Caco-2 (cell line): ENCODE data around the gene LYVE1. TPM values are rescaled to one million over a fixed set of nuclear protein-coding genes. Genes with fewer than 3 reads are reported as not detected.

Experiments used
- BruUV-seq: library from RNA; stranded (reverse); fragments of 400-500 nt; replicated peaks from 2 replicates; lab custom pipeline; 2021; lab: Mats Ljungman, UMichigan
- CTCF ChIA-PET: fragments of 300-600 bp; sonication (Branson Sonifier 250); formaldehyde crosslinking; loops from one replicate; lab custom pipeline; 2022; ENCODE audit warnings: antibody characterized with exemption; lab: Charles Lee
- POLR2A ChIA-PET: fragments of 300-600 bp; sonication (Branson Sonifier 250); formaldehyde crosslinking; loops from one replicate; lab custom pipeline; 2022; ENCODE audit warnings: antibody characterized with exemption; lab: Charles Lee
- DNase-seq, 2 experiments: peaks; one replicate each; pipeline versions ENCODE4 v3.0.0 to v3.0.0-alpha.2; 2020 to 2022
- H3K27me3 ChIP-seq: replicated peaks from 2 replicates; pipeline ENCODE4 v1.6.0; 2011; ENCODE audit warnings: low read length; ENCODE audit not compliant: control insufficient read depth, insufficient read depth
- H3K36me3 ChIP-seq: 2 replicates; pipeline ENCODE4 v1.5.1; 2011; ENCODE audit warnings: low read length; ENCODE audit not compliant: control insufficient read depth, insufficient read depth
- H3K4me1 ChIP-seq: fragments of 250-450 bp; sonication (Bioruptor Pico); 2 replicates; pipeline ENCODE4 v1.5.1; 2020; ENCODE audit warnings: mild to moderate bottlenecking
- H3K4me3 ChIP-seq: 2 replicates; pipeline ENCODE4 v1.5.1; 2011; ENCODE audit warnings: low read depth, mild to moderate bottlenecking, control low read depth, low read length
- H3K9me3 ChIP-seq: fragments of 250-450 bp; sonication (Bioruptor Pico); 2 replicates; pipeline ENCODE4 v1.5.1; 2020; ENCODE audit warnings: mild to moderate bottlenecking, moderate library complexity
- H3K27ac Mint-ChIP-seq: one replicate; pipeline ENCODE4 v1.8.0; 2022; ENCODE audit warnings: mixed read lengths; ENCODE audit not compliant: unreplicated experiment
- H3K27me3 Mint-ChIP-seq: one replicate; pipeline ENCODE4 v1.8.0; 2022; ENCODE audit warnings: mixed read lengths; ENCODE audit not compliant: insufficient read depth, unreplicated experiment
- H3K36me3 Mint-ChIP-seq: one replicate; pipeline ENCODE4 v1.8.0; 2022; ENCODE audit warnings: mild to moderate bottlenecking, mixed read lengths; ENCODE audit not compliant: insufficient read depth, unreplicated experiment
- H3K4me1 Mint-ChIP-seq: one replicate; pipeline ENCODE4 v1.8.0; 2022; ENCODE audit warnings: low read depth, mixed read lengths; ENCODE audit not compliant: unreplicated experiment
- H3K4me3 Mint-ChIP-seq: one replicate; pipeline ENCODE4 v1.8.0; 2022; ENCODE audit warnings: mild to moderate bottlenecking, moderate library complexity, mixed read lengths; ENCODE audit not compliant: unreplicated experiment
- H3K9me3 Mint-ChIP-seq: one replicate; pipeline ENCODE4 v1.8.0; 2022; ENCODE audit warnings: mixed read lengths; ENCODE audit not compliant: unreplicated experiment
- intact Hi-C: fragments of 100-400 bp; cut with micrococcal nuclease; formaldehyde crosslinking; loops from one replicate; pipeline ENCODE4 v1.10.0; 2022; ENCODE audit not compliant: unreplicated experiment
- total RNA-seq: library from RNA; stranded (reverse); gene quantifications from 2 replicates; pipeline ENCODE4 v1.2.3, GENCODE V29; 2022
- TF ChIP-seq, protein P1 (sequence below), 2 experiments: fragments of 200-600 bp in 1 of 2; IDR thresholded peaks; 1 replicate in 1 of 2; 2 replicates in 1 of 2; pipeline versions ENCODE4 v1.5.1 to v1.8.0; 2011 to 2022; ENCODE audit warnings: antibody characterized with exemption in 1 of 2, control low read depth in 1 of 2, inconsistent platforms in 1 of 2, low read depth in 1 of 2, low read length in 1 of 2, mild to moderate bottlenecking in 1 of 2, moderate library complexity in 1 of 2; ENCODE audit not compliant: insufficient read depth in 1 of 2, severe bottlenecking in 1 of 2, unreplicated experiment in 1 of 2

The LYVE1 gene
- total RNA-seq, 1 experiment from 2014 or later, result not detected

DNA sequence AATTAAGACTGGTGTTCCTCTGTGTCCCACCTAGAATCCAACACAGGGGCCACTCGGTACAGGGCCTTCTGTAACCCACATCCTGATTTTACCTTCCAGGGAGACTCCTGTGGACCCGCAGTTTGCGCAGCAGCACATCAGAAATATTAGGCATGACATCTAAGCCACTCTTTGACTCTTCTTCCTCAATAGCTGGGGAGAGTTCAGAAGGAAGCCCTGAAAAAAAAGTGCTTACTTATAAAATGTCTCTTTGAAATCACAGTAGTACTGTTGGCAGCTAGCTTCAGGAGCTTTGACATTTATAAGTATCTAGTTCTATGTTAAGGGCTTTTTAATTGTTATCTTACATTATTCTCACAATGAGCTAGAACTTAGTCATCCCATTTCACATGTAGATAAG, 41.2 kb upstream of the LYVE1 start:
- Mint-ChIP-seq H3K4me3 (no peak overlapping the region), H3K4me1 (no peaks in the 10 kb centered on the region), H3K9me3 (peaks cover 10% of the 10 kb centered on the region), H3K36me3 (no peaks in the 10 kb centered on the region), H3K27ac (no peak overlapping the region), H3K27me3 (peaks cover 7% of the 10 kb centered on the region)
- TF ChIP-seq, protein P1, sequence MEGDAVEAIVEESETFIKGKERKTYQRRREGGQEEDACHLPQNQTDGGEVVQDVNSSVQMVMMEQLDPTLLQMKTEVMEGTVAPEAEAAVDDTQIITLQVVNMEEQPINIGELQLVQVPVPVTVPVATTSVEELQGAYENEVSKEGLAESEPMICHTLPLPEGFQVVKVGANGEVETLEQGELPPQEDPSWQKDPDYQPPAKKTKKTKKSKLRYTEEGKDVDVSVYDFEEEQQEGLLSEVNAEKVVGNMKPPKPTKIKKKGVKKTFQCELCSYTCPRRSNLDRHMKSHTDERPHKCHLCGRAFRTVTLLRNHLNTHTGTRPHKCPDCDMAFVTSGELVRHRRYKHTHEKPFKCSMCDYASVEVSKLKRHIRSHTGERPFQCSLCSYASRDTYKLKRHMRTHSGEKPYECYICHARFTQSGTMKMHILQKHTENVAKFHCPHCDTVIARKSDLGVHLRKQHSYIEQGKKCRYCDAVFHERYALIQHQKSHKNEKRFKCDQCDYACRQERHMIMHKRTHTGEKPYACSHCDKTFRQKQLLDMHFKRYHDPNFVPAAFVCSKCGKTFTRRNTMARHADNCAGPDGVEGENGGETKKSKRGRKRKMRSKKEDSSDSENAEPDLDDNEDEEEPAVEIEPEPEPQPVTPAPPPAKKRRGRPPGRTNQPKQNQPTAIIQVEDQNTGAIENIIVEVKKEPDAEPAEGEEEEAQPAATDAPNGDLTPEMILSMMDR (IDR thresholded peaks at IDR 0.05; ENCODE audit: insufficient read depth in 1 of 2, low read depth in 1 of 2, low read length in 1 of 2, severe bottlenecking in 1 of 2, unreplicated experiment in 1 of 2), result no peak
- H3K9me3 ChIP-seq, result no peaks in the 10 kb centered on the region; the same call in 1 of the 2 replicates
- H3K4me1 ChIP-seq, result no peaks in the 10 kb centered on the region
- H3K4me3 ChIP-seq, result no peak overlapping the region
- CTCF ChIA-PET, result no interaction called here
- DNase-seq, result no peak
- POLR2A ChIA-PET, result no interaction called here
- no TSS peak for BruUV-seq
- intact Hi-C loops, result no loop called here
- H3K27me3 ChIP-seq, result no peaks in the 10 kb centered on the region
- H3K36me3 ChIP-seq, result no peaks in the 10 kb centered on the region

DNA sequence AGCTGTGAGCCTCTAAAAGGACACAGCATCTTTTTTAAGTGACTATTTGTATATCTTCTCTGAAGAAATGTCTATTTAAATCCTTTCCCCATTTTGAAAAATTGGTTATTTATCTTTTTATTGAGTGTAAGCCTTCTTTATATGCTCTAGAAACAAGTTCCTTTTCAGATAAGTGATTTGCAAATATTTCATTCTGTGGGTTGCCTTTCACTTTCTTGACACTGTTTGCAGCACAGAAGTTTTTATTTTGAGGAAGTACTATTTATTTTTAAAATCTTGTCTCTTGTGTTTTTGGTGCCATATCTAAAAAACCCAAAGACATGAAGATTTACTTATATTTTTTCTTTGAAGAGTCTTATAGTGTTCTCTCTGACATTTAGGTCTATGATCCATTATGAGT, 40.1 kb upstream of the LYVE1 start:
- Mint-ChIP-seq H3K36me3 (no peaks in the 10 kb centered on the region), H3K4me3 (no peak overlapping the region), H3K27ac (no peak overlapping the region), H3K9me3 (peaks cover 10% of the 10 kb centered on the region), H3K27me3 (peaks cover 7% of the 10 kb centered on the region), H3K4me1 (no peaks in the 10 kb centered on the region)
- Histone ChIP-seq H3K4me1 (no peaks in the 10 kb centered on the region), H3K9me3 (no peaks in the 10 kb centered on the region; the same call in 1 of the 2 replicates), H3K27me3 (no peaks in the 10 kb centered on the region), H3K36me3 (no peaks in the 10 kb centered on the region), H3K4me3 (no peak overlapping the region)
- CTCF ChIA-PET, result no interaction called here
- TF ChIP-seq, protein P1 (IDR thresholded peaks at IDR 0.05; ENCODE audit: insufficient read depth in 1 of 2, low read depth in 1 of 2, low read length in 1 of 2, severe bottlenecking in 1 of 2, unreplicated experiment in 1 of 2), result no peak
- BruUV-seq, result no TSS peak
- POLR2A ChIA-PET, result no interaction called here
- intact Hi-C loops, result no loop called here
- no peak for DNase-seq

DNA sequence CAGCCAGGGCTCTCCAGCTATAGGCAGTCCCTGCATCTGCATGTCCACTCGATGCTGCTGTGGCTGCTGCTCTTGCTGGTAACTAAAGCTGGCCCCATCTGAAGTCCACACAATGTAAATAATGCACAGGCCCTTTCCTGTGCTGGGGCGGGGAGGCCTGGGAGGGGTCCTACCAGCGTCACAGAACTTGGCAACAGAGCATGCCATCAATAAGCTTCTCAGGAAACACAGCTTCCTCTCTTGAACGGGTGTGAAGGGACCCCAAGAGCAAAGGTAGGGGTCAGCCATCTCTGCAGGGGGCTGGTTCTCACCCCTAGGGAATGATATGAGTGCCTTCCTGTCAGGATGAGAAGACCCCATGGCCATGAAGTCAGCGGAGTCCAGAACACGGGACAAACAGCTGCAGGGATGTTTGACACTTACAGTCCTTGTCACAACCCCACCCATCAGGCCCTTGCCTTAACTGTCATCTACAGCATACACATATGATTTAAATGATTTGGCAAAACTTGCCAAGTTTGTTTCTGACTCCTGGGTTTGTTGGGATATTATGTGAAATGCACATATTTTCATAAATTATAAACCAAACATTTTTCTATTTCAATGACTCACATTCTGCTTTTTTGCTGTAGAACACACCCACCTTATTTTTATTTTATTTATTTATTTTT, 39.1 kb upstream of the LYVE1 start:
- H3K27ac Mint-ChIP-seq, result no peak overlapping the region
- intact Hi-C loops, result no loop called here

More for the DNA sequence above, 39.1 kb upstream of the LYVE1 start:
- Histone ChIP-seq H3K27me3 (no peaks in the 10 kb centered on the region), H3K36me3 (no peaks in the 10 kb centered on the region), H3K9me3 (no peaks in the 10 kb centered on the region; the same call in 1 of the 2 replicates), H3K4me1 (no peaks in the 10 kb centered on the region), H3K4me3 (no peak overlapping the region)
- Mint-ChIP-seq H3K4me1 (no peaks in the 10 kb centered on the region), H3K4me3 (no peak overlapping the region), H3K9me3 (peaks cover 7% of the 10 kb centered on the region), H3K36me3 (no peaks in the 10 kb centered on the region), H3K27me3 (peaks cover 7% of the 10 kb centered on the region)
- ChIA-PET POLR2A (no interaction called here), CTCF (no interaction called here)
- no peak for DNase-seq
- TF ChIP-seq, protein P1 (IDR thresholded peaks at IDR 0.05; ENCODE audit: insufficient read depth in 1 of 2, low read depth in 1 of 2, low read length in 1 of 2, severe bottlenecking in 1 of 2, unreplicated experiment in 1 of 2), result no peak
- BruUV-seq, result no TSS peak
